GM23338 (cell line): Measurements from ENCODE around the gene NDUFAF8. TPM values are rescaled to one million over a fixed set of nuclear protein-coding genes. Genes with fewer than 3 reads are reported as not detected.

ENCODE experiments used
- ATAC-seq: fragments of 200-7000 bp; cut with Tn5 transposase; 3 replicates; pipeline ENCODE4 v1.9.1; 2020
- DNase-seq: peaks from one replicate; pipeline ENCODE4 v3.0.0-alpha.2; 2015; ENCODE audit warnings: low spot score
- H2AFZ ChIP-seq: fragments of 200-600 bp; sonication (generic); 2 replicates; pipeline ENCODE4 v1.8.0; 2016; ENCODE audit warnings: antibody characterized with exemption, mild to moderate bottlenecking, moderate library complexity
- H3F3A ChIP-seq: fragments of 200-600 bp; sonication (generic); replicated peaks from 2 replicates; pipeline ENCODE4 v1.8.0; 2017; ENCODE audit warnings: antibody characterized with exemption, mixed run types, low read depth
- H3K27ac ChIP-seq: fragments of 200-600 bp; sonication (generic); 2 replicates; pipeline ENCODE4 v1.6.1; 2016; ENCODE audit warnings: low read depth
- H3K27me3 ChIP-seq: fragments of 200-600 bp; sonication (generic); 2 replicates; pipeline ENCODE4 v1.8.0; 2016; ENCODE audit warnings: mild to moderate bottlenecking, mixed run types, moderate library complexity; ENCODE audit not compliant: insufficient read depth
- H3K36me3 ChIP-seq: fragments of 200-600 bp; sonication (generic); 2 replicates; pipeline ENCODE4 v1.8.0; 2016; ENCODE audit warnings: mild to moderate bottlenecking; ENCODE audit not compliant: insufficient read depth
- H3K4me1 ChIP-seq: fragments of 200-600 bp; sonication (generic); 2 replicates; pipeline ENCODE4 v1.8.0; 2016; ENCODE audit warnings: mild to moderate bottlenecking, moderate library complexity; ENCODE audit not compliant: insufficient read depth
- H3K4me2 ChIP-seq: fragments of 200-600 bp; sonication (generic); 2 replicates; pipeline ENCODE4 v1.7.1; 2017; ENCODE audit warnings: mixed run types
- H3K4me3 ChIP-seq: fragments of 200-600 bp; sonication (generic); 2 replicates; pipeline ENCODE4 v1.6.1; 2016; ENCODE audit warnings: mixed run types
- H3K79me2 ChIP-seq: fragments of 200-600 bp; sonication (generic); replicated peaks from 2 replicates; pipeline ENCODE4 v1.8.0; 2017; ENCODE audit warnings: mild to moderate bottlenecking; ENCODE audit not compliant: insufficient read depth
- H3K9me2 ChIP-seq: fragments of 200-600 bp; sonication (generic); 2 replicates; pipeline ENCODE4 v1.8.0; 2017; ENCODE audit not compliant: insufficient read depth
- H4K20me1 ChIP-seq: fragments of 200-600 bp; sonication (generic); replicated peaks from 2 replicates; pipeline ENCODE4 v1.8.0; 2017; ENCODE audit warnings: mild to moderate bottlenecking; ENCODE audit not compliant: insufficient read depth
- H3K27ac Mint-ChIP-seq: 2 replicates; pipeline ENCODE4 v1.8.0; 2020; ENCODE audit warnings: inconsistent platforms, mild to moderate bottlenecking, moderate library complexity, mixed read lengths
- H3K27me3 Mint-ChIP-seq: 3 replicates; pipeline ENCODE4 v1.8.0; 2022; ENCODE audit warnings: low read depth, mild to moderate bottlenecking, moderate library complexity, mixed read lengths, inconsistent platforms; ENCODE audit not compliant: insufficient read depth, poor library complexity
- H3K36me3 Mint-ChIP-seq: 3 replicates; pipeline ENCODE4 v1.8.0; 2021; ENCODE audit warnings: low read depth, mild to moderate bottlenecking, inconsistent platforms, moderate library complexity, mixed read lengths
- H3K4me1 Mint-ChIP-seq: 3 replicates; pipeline ENCODE4 v1.8.0; 2020; ENCODE audit warnings: mild to moderate bottlenecking, inconsistent platforms, mixed read lengths
- H3K4me3 Mint-ChIP-seq: 3 replicates; pipeline ENCODE4 v1.8.0; 2021; ENCODE audit warnings: moderate library complexity, mild to moderate bottlenecking, inconsistent platforms, mixed read lengths
- H3K9me3 Mint-ChIP-seq: 3 replicates; pipeline ENCODE4 v1.8.0; 2020; ENCODE audit warnings: moderate library complexity, mild to moderate bottlenecking, inconsistent platforms, mixed read lengths
- CREB1 ChIP-seq: fragments of 250-450 bp; sonication (Bioruptor Pico); IDR thresholded peaks from 2 replicates; pipeline ENCODE4 v1.5.0; 2020; ENCODE audit warnings: low read depth, mild to moderate bottlenecking, moderate library complexity
- EZH2 ChIP-seq: fragments of 200-600 bp; sonication (generic); IDR thresholded peaks from one replicate; pipeline ENCODE4 v1.8.0; 2017; ENCODE audit warnings: antibody characterized with exemption, mild to moderate bottlenecking, low read depth; ENCODE audit not compliant: unreplicated experiment
- EZH2phosphoT487 ChIP-seq: fragments of 200-600 bp; sonication (generic); IDR thresholded peaks from one replicate; pipeline ENCODE4 v1.8.1; 2018; ENCODE audit warnings: antibody characterized with exemption; ENCODE audit not compliant: unreplicated experiment
- JUNB ChIP-seq: IDR thresholded peaks from one replicate; pipeline ENCODE4 v1.6.1; 2016; ENCODE audit warnings: antibody characterized with exemption; ENCODE audit not compliant: unreplicated experiment
- POLR2AphosphoS5 ChIP-seq: IDR thresholded peaks from 2 replicates; pipeline ENCODE4 v1.6.1; 2016; ENCODE audit warnings: antibody characterized with exemption, low read depth
- STAT1 ChIP-seq: IDR thresholded peaks from one replicate; pipeline ENCODE4 v1.6.1; 2016; ENCODE audit warnings: antibody characterized with exemption; ENCODE audit not compliant: unreplicated experiment
- ZNF114 ChIP-seq: fragments of 250-450 bp; sonication (Bioruptor Pico); IDR thresholded peaks from 2 replicates; pipeline ENCODE4 v1.5.0; 2020; ENCODE audit warnings: mild to moderate bottlenecking, moderate library complexity
- ZNF331 ChIP-seq: fragments of 250-450 bp; sonication (Bioruptor Pico); IDR thresholded peaks from 2 replicates; pipeline ENCODE4 v1.5.0; 2020; ENCODE audit warnings: low read depth, mild to moderate bottlenecking, moderate library complexity
- polyA plus RNA-seq: library from polyadenylated mRNA; unstranded; fragments of >200 nt; fragmentation: Nextera tagmentation; extraction: Ambion mirVana; gene quantifications from 2 replicates; pipeline ENCODE4 v1.2.1, GENCODE V29; 2016
- total RNA-seq: library from RNA; depleted of rRNA; stranded (reverse); fragments of >200 nt; shearing (Covaris generic); gene quantifications from 2 replicates; pipeline ENCODE4 v1.2.3, GENCODE V29; 2014
- TF ChIP-seq, protein P1 (sequence below): fragments of 250-450 bp; sonication (Bioruptor Pico); IDR thresholded peaks from 2 replicates; pipeline ENCODE4 v1.5.0; 2020; ENCODE audit warnings: mild to moderate bottlenecking, moderate library complexity
- TF ChIP-seq, protein P2 (sequence below): IDR thresholded peaks from 2 replicates; pipeline ENCODE4 v1.6.1; 2016; ENCODE audit warnings: antibody characterized with exemption

Gene NDUFAF8
- total and polyA plus RNA-seq, 2 experiments from 2014 or later: 21.5 to 156 TPM

DNA sequence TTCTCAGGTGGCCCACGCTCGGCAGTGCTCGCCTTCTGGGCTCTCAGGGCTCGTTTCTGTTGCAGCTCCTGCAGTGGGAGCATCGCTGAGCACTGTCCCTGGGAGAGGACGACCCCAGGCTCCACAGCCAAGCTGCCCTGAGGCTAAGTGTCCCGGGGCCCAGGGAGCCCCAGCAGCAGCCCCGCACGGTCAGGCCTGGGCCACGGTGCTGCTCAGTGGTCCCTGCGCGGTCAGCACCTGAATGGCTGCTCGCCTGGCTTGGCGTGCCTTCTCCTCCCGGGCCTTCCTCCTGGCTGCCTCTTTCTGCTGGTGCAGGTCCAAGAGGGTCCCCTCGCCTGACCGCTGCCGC lies 39.7 kb upstream of the NDUFAF8 start (continued):
- TF ChIP-seq, protein P1, sequence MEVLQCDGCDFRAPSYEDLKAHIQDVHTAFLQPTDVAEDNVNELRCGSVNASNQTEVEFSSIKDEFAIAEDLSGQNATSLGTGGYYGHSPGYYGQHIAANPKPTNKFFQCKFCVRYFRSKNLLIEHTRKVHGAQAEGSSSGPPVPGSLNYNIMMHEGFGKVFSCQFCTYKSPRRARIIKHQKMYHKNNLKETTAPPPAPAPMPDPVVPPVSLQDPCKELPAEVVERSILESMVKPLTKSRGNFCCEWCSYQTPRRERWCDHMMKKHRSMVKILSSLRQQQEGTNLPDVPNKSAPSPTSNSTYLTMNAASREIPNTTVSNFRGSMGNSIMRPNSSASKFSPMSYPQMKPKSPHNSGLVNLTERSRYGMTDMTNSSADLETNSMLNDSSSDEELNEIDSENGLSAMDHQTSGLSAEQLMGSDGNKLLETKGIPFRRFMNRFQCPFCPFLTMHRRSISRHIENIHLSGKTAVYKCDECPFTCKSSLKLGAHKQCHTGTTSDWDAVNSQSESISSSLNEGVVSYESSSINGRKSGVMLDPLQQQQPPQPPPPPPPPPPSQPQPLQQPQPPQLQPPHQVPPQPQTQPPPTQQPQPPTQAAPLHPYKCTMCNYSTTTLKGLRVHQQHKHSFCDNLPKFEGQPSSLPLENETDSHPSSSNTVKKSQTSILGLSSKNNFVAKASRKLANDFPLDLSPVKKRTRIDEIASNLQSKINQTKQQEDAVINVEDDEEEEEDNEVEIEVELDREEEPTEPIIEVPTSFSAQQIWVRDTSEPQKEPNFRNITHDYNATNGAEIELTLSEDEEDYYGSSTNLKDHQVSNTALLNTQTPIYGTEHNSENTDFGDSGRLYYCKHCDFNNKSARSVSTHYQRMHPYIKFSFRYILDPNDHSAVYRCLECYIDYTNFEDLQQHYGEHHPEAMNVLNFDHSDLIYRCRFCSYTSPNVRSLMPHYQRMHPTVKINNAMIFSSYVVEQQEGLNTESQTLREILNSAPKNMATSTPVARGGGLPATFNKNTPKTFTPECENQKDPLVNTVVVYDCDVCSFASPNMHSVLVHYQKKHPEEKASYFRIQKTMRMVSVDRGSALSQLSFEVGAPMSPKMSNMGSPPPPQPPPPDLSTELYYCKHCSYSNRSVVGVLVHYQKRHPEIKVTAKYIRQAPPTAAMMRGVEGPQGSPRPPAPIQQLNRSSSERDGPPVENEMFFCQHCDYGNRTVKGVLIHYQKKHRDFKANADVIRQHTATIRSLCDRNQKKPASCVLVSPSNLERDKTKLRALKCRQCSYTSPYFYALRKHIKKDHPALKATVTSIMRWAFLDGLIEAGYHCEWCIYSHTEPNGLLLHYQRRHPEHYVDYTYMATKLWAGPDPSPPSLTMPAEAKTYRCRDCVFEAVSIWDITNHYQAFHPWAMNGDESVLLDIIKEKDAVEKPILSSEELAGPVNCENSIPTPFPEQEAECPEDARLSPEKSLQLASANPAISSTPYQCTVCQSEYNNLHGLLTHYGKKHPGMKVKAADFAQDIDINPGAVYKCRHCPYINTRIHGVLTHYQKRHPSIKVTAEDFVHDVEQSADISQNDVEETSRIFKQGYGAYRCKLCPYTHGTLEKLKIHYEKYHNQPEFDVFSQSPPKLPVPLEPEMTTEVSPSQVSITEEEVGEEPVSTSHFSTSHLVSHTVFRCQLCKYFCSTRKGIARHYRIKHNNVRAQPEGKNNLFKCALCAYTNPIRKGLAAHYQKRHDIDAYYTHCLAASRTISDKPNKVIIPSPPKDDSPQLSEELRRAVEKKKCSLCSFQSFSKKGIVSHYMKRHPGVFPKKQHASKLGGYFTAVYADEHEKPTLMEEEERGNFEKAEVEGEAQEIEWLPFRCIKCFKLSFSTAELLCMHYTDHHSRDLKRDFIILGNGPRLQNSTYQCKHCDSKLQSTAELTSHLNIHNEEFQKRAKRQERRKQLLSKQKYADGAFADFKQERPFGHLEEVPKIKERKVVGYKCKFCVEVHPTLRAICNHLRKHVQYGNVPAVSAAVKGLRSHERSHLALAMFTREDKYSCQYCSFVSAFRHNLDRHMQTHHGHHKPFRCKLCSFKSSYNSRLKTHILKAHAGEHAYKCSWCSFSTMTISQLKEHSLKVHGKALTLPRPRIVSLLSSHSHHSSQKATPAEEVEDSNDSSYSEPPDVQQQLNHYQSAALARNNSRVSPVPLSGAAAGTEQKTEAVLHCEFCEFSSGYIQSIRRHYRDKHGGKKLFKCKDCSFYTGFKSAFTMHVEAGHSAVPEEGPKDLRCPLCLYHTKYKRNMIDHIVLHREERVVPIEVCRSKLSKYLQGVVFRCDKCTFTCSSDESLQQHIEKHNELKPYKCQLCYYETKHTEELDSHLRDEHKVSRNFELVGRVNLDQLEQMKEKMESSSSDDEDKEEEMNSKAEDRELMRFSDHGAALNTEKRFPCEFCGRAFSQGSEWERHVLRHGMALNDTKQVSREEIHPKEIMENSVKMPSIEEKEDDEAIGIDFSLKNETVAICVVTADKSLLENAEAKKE: no peak
- TF ChIP-seq EZH2phosphoT487: no peak
- TF ChIP-seq JUNB: no peak
- TF ChIP-seq, protein P2, sequence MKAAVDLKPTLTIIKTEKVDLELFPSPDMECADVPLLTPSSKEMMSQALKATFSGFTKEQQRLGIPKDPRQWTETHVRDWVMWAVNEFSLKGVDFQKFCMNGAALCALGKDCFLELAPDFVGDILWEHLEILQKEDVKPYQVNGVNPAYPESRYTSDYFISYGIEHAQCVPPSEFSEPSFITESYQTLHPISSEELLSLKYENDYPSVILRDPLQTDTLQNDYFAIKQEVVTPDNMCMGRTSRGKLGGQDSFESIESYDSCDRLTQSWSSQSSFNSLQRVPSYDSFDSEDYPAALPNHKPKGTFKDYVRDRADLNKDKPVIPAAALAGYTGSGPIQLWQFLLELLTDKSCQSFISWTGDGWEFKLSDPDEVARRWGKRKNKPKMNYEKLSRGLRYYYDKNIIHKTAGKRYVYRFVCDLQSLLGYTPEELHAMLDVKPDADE: no peak
- TF ChIP-seq ZNF331 (CRISPR knock-in tag): no peak
- no peak for TF ChIP-seq ZNF114
- no peak for TF ChIP-seq POLR2AphosphoS5
- no peak for TF ChIP-seq EZH2
- TF ChIP-seq STAT1: no peak

DNA sequence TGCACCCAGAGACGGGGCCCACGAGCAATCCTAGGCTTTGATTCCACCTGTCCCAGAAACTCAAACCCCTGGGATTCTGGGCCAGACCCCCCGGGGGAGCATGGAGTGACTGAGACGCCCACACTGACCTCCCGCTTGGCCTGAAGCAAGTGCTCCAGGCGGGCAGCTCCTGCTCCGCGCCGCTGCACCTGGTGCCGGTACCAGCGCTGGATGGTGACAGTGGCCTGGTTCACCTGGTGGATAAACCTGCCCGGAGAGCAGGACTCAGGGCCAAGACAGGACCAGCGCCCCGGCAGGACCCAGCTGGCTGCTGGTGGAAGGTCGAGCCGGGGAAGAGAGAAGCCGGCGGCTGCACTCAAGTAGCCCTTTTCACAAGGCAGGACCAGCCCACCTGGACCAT lies 38.9 kb upstream of the NDUFAF8 start:
- H3K4me1 Mint-ChIP-seq: no peaks in the 10 kb centered on the region
- H2AFZ ChIP-seq: no peak overlapping the region
- H3K9me2 ChIP-seq: no peaks in the 10 kb centered on the region
- no peaks in the 10 kb centered on the region for H3K4me1 ChIP-seq
- H3K79me2 ChIP-seq: no peaks in the 10 kb centered on the region
- no peak overlapping the region for H3K27ac Mint-ChIP-seq
- H3K27ac ChIP-seq: no peak overlapping the region
- no peaks in the 10 kb centered on the region for H3K27me3 ChIP-seq
- H3K4me3 Mint-ChIP-seq: no peak overlapping the region
- ATAC-seq (no peak), DNase-seq (no peak)
- peaks cover 6% of the 10 kb centered on the region for H3K27me3 Mint-ChIP-seq
- H3K9me3 Mint-ChIP-seq: no peaks in the 10 kb centered on the region
- H3K36me3 ChIP-seq: no peaks in the 10 kb centered on the region; the same call in 1 of the 2 replicates
- no peak overlapping the region for H3K4me2 ChIP-seq
- H3K36me3 Mint-ChIP-seq: peaks cover 7% of the 10 kb centered on the region; the same call in 2 of the 3 replicates
- no peaks in the 10 kb centered on the region for H4K20me1 ChIP-seq
- no peaks in the 10 kb centered on the region for H3F3A ChIP-seq
- H3K4me3 ChIP-seq: no peak overlapping the region
- TF ChIP-seq STAT1: no peak
- no peak for TF ChIP-seq ZNF331 (CRISPR knock-in tag)
- TF ChIP-seq, protein P1: no peak
- TF ChIP-seq CREB1 (CRISPR knock-in tag): no peak
- no peak for TF ChIP-seq ZNF114
- no peak for TF ChIP-seq EZH2phosphoT487
